Measurements from ENCODE around the gene TIMP3.

The TIMP3 gene

GRCh38 chr22:32771756-32772155 lies 29.7 kb upstream of the TIMP3 start:
- no peak overlapping the region for H3K18ac ChIP-seq (ENCODE audit: low read depth in 1 of 2, low read length in 2 of 2)
- H4K8ac ChIP-seq (ENCODE audit: low read length): no peak overlapping the region
- H3K4me1 ChIP-seq (ENCODE audit: control insufficient read depth, insufficient read depth, low read depth, low read length): peaks cover 3% of the 10 kb centered on the region
- H4K91ac ChIP-seq (ENCODE audit: low read length): no peak overlapping the region
- no peak overlapping the region for H3K27ac ChIP-seq (ENCODE audit: low read length, poor library complexity, severe bottlenecking)
- no peak overlapping the region for H3K4me3 ChIP-seq (ENCODE audit: insufficient read depth in 1 of 2, low read depth in 1 of 2, low read length in 2 of 2)
- no peak overlapping the region for H2BK15ac ChIP-seq (ENCODE audit: low read depth, poor library complexity, severe bottlenecking)
- H3K9ac ChIP-seq (ENCODE audit: low read length): no peak overlapping the region
- H3K36me3 ChIP-seq (ENCODE audit: control insufficient read depth in 1 of 2, insufficient read depth in 2 of 2, low read depth in 1 of 2, low read length in 2 of 2): no peaks in the 10 kb centered on the region
- H3K27me3 ChIP-seq (ENCODE audit: control insufficient read depth in 1 of 2, insufficient read depth in 1 of 2, low read length in 2 of 2): no peaks in the 10 kb centered on the region
- no peak overlapping the region for H2AK5ac ChIP-seq (ENCODE audit: low read length, severe bottlenecking)
- H3K23ac ChIP-seq (ENCODE audit: low read length in 2 of 2): no peak overlapping the region
- no peak for DNase-seq
- no peak overlapping the region for H3K4me2 ChIP-seq (ENCODE audit: low read length, poor library complexity, severe bottlenecking)
- no peaks in the 10 kb centered on the region for H3K79me1 ChIP-seq (replicated peaks; ENCODE audit: low read length, poor library complexity, severe bottlenecking)
- no peak overlapping the region for H2BK120ac ChIP-seq (ENCODE audit: low read depth, low read length)
- H2BK5ac ChIP-seq (ENCODE audit: low read depth, low read length, poor library complexity, severe bottlenecking): no peak overlapping the region
- WGBS: 79% methylated on average over 4 of the region's 4 CpGs
- H2AFZ ChIP-seq (ENCODE audit: low read depth, low read length): no peak overlapping the region
- H2BK12ac ChIP-seq (ENCODE audit: low read length in 2 of 2): no peak overlapping the region
- no peak overlapping the region for H3K14ac ChIP-seq (ENCODE audit: low read length in 2 of 2)
- H3K9me3 ChIP-seq (ENCODE audit: control insufficient read depth, low read length): peaks cover 11% of the 10 kb centered on the region
- no peak overlapping the region for H3K4ac ChIP-seq (ENCODE audit: low read depth in 1 of 2, low read length in 2 of 2)

DNA sequence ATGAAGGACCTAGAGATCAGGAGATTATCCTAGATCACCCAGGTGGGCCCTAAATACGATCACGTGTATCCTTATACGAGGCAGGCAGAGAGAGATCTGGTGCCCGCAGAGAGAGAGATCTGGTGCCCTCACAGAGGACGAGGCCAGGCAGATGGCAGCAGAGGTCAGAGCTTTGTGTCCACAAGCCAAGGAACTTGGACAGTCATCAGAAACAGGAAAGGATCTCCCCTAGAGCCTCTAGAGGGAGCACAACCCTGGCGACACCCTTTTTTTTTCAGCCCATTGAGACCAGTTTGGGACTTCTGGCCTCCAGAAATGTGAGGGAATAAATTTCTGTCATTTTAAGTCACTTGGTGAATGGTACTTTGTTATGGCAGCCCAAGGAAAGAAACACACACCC lies 25.5 kb upstream of the TIMP3 start:
- Histone ChIP-seq H3K27ac (ENCODE audit: low read length, poor library complexity, severe bottlenecking) (no peak overlapping the region), H3K18ac (ENCODE audit: low read depth in 1 of 2, low read length in 2 of 2) (no peak overlapping the region), H3K4me2 (ENCODE audit: low read length, poor library complexity, severe bottlenecking) (no peak overlapping the region), H3K9me3 (ENCODE audit: control insufficient read depth, low read length) (no peaks in the 10 kb centered on the region), H3K9ac (ENCODE audit: low read length) (no peak overlapping the region), H4K91ac (ENCODE audit: low read length) (no peak overlapping the region), H3K36me3 (ENCODE audit: control insufficient read depth in 1 of 2, insufficient read depth in 2 of 2, low read depth in 1 of 2, low read length in 2 of 2) (no peaks in the 10 kb centered on the region), H3K23ac (ENCODE audit: low read length in 2 of 2) (no peak overlapping the region), H3K4ac (ENCODE audit: low read depth in 1 of 2, low read length in 2 of 2) (peak overlapping the region in 1 of 2 experiments; percentile 19), H2BK15ac (ENCODE audit: low read depth, poor library complexity, severe bottlenecking) (no peak overlapping the region), H2AK5ac (ENCODE audit: low read length, severe bottlenecking) (no peak overlapping the region), H3K79me1 (replicated peaks; ENCODE audit: low read length, poor library complexity, severe bottlenecking) (no peaks in the 10 kb centered on the region), H2BK120ac (ENCODE audit: low read depth, low read length) (no peak overlapping the region), H3K14ac (ENCODE audit: low read length in 2 of 2) (no peak overlapping the region), H2AFZ (ENCODE audit: low read depth, low read length) (no peak overlapping the region), H3K4me3 (ENCODE audit: insufficient read depth in 1 of 2, low read depth in 1 of 2, low read length in 2 of 2) (no peak overlapping the region), H2BK12ac (ENCODE audit: low read length in 2 of 2) (no peak overlapping the region), H3K4me1 (ENCODE audit: control insufficient read depth, insufficient read depth, low read depth, low read length) (peaks cover 3% of the 10 kb centered on the region), H3K27me3 (ENCODE audit: control insufficient read depth in 1 of 2, insufficient read depth in 1 of 2, low read length in 2 of 2) (no peaks in the 10 kb centered on the region), H2BK5ac (ENCODE audit: low read depth, low read length, poor library complexity, severe bottlenecking) (no peak overlapping the region), H4K8ac (ENCODE audit: low read length) (no peak overlapping the region)
- WGBS: 90% methylated on average over 6 of the region's 6 CpGs
- DNase-seq: no peak

- no peaks in the 10 kb centered on the region for H3K79me1 ChIP-seq (replicated peaks; ENCODE audit: low read length, poor library complexity, severe bottlenecking)
- no peak overlapping the region for H3K4me2 ChIP-seq (ENCODE audit: low read length, poor library complexity, severe bottlenecking)
- peaks cover 3% of the 10 kb centered on the region for H3K4me1 ChIP-seq (ENCODE audit: control insufficient read depth, insufficient read depth, low read depth, low read length)
- H3K4me3 ChIP-seq (ENCODE audit: insufficient read depth in 1 of 2, low read depth in 1 of 2, low read length in 2 of 2): no peak overlapping the region
- no peaks in the 10 kb centered on the region for H3K27me3 ChIP-seq (ENCODE audit: control insufficient read depth in 1 of 2, insufficient read depth in 1 of 2, low read length in 2 of 2)
- no peaks in the 10 kb centered on the region for H3K9me3 ChIP-seq (ENCODE audit: control insufficient read depth, low read length)
- 96% methylated on average over 4 of the region's 4 CpGs for WGBS
- no peak overlapping the region for H4K8ac ChIP-seq (ENCODE audit: low read length)
- no peak overlapping the region for H2BK12ac ChIP-seq (ENCODE audit: low read length in 2 of 2)
- H3K36me3 ChIP-seq (ENCODE audit: control insufficient read depth in 1 of 2, insufficient read depth in 2 of 2, low read depth in 1 of 2, low read length in 2 of 2): no peaks in the 10 kb centered on the region
- no peak overlapping the region for H2BK5ac ChIP-seq (ENCODE audit: low read depth, low read length, poor library complexity, severe bottlenecking)
- no peak overlapping the region for H2BK15ac ChIP-seq (ENCODE audit: low read depth, poor library complexity, severe bottlenecking)
- H3K23ac ChIP-seq (ENCODE audit: low read length in 2 of 2): no peak overlapping the region
- H2AK5ac ChIP-seq (ENCODE audit: low read length, severe bottlenecking): no peak overlapping the region
- H3K14ac ChIP-seq (ENCODE audit: low read length in 2 of 2): no peak overlapping the region
- H3K9ac ChIP-seq (ENCODE audit: low read length): no peak overlapping the region
- H3K4ac ChIP-seq (ENCODE audit: low read depth in 1 of 2, low read length in 2 of 2): no peak overlapping the region
- H4K91ac ChIP-seq (ENCODE audit: low read length): no peak overlapping the region
- peak overlapping the region in 1 of 2 experiments; percentile 74 for H3K18ac ChIP-seq (ENCODE audit: low read depth in 1 of 2, low read length in 2 of 2)
- H2AFZ ChIP-seq (ENCODE audit: low read depth, low read length): no peak overlapping the region
- no peak overlapping the region for H2BK120ac ChIP-seq (ENCODE audit: low read depth, low read length)
- no peak for DNase-seq
- H3K27ac ChIP-seq (ENCODE audit: low read length, poor library complexity, severe bottlenecking): no peak overlapping the region
Measured at GRCh38 chr22:32776397-32776796, 25.1 kb upstream of the TIMP3 start.

DNA sequence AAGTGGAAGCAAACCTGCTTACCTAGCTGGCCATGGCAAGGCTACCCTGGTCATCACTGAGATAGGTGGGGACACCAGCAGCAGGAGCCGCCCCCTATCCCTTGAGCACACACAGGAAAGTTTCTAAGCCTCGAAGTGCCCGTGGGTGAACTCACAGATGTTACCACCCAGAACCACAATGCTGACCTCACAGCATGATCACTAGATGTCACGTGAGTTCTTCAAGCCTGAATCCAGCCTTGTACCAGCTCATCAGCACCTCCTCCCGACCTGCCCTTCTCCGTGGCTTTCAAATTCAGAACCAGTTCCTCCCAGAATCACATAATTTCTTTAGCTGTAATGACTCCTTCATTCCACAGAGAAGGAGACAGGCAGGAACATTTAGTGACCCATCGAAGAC lies 24.7 kb upstream of the TIMP3 start:
- no peak overlapping the region for H2BK120ac ChIP-seq (ENCODE audit: low read depth, low read length)
- H2BK15ac ChIP-seq (ENCODE audit: low read depth, poor library complexity, severe bottlenecking): no peak overlapping the region
- no peaks in the 10 kb centered on the region for H3K36me3 ChIP-seq (ENCODE audit: control insufficient read depth in 1 of 2, insufficient read depth in 2 of 2, low read depth in 1 of 2, low read length in 2 of 2)
- no peak overlapping the region for H3K23ac ChIP-seq (ENCODE audit: low read length in 2 of 2)
- H4K91ac ChIP-seq (ENCODE audit: low read length): no peak overlapping the region
- H3K27me3 ChIP-seq (ENCODE audit: control insufficient read depth in 1 of 2, insufficient read depth in 1 of 2, low read length in 2 of 2): no peaks in the 10 kb centered on the region
- H2BK5ac ChIP-seq (ENCODE audit: low read depth, low read length, poor library complexity, severe bottlenecking): no peak overlapping the region
- no peak overlapping the region for H4K8ac ChIP-seq (ENCODE audit: low read length)
- H3K9me3 ChIP-seq (ENCODE audit: control insufficient read depth, low read length): no peaks in the 10 kb centered on the region
- H3K18ac ChIP-seq (ENCODE audit: low read depth in 1 of 2, low read length in 2 of 2): peak overlapping the region in 1 of 2 experiments; percentile 74
- H2BK12ac ChIP-seq (ENCODE audit: low read length in 2 of 2): no peak overlapping the region
- 84% methylated on average over 6 of the region's 7 CpGs for WGBS
- no peaks in the 10 kb centered on the region for H3K79me1 ChIP-seq (replicated peaks; ENCODE audit: low read length, poor library complexity, severe bottlenecking)
- H3K9ac ChIP-seq (ENCODE audit: low read length): no peak overlapping the region
- H3K27ac ChIP-seq (ENCODE audit: low read length, poor library complexity, severe bottlenecking): no peak overlapping the region
- peak overlapping the region in 1 of 2 experiments; percentile 19 for H3K14ac ChIP-seq (ENCODE audit: low read length in 2 of 2)
- peaks cover 3% of the 10 kb centered on the region for H3K4me1 ChIP-seq (ENCODE audit: control insufficient read depth, insufficient read depth, low read depth, low read length)
- no peak overlapping the region for H2AFZ ChIP-seq (ENCODE audit: low read depth, low read length)
- no peak overlapping the region for H3K4me3 ChIP-seq (ENCODE audit: insufficient read depth in 1 of 2, low read depth in 1 of 2, low read length in 2 of 2)
- no peak overlapping the region for H2AK5ac ChIP-seq (ENCODE audit: low read length, severe bottlenecking)
- no peak overlapping the region for H3K4me2 ChIP-seq (ENCODE audit: low read length, poor library complexity, severe bottlenecking)
- DNase-seq: no peak
- H3K4ac ChIP-seq (ENCODE audit: low read depth in 1 of 2, low read length in 2 of 2): no peak overlapping the region
